Measurements from ENCODE around the gene TTLL5. TPM values are rescaled to one million over a fixed set of nuclear protein-coding genes. Genes with fewer than 3 reads are reported as not detected.
"Not testable (repeated sequence)": the region's sequence is repeated elsewhere in the genome, so short reads cannot be mapped to it uniquely, and the experiment has no call there.

TTLL5 gene
- polyA plus RNA-seq, 4 donors, result 22.1 to 33.8 (median 28.9) TPM

DNA sequence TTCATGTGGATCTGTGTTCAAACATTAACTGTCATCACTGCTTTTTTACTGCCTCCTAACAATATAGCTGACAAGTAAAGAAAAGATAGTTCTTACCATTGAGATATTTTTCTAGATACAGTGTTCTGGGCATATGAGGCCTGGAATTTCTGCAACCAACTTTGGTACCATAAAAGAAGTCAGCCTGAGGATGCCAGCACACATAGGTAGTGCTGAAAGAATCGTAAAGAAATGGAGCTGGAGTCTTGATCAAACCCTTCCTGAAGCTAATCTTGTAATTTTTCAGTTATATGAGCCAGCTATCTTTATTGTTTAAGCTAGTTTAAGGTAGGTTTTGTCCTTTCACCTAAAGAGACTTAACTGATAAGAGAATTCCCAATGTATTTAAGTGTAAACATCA lies 11.7 kb upstream of the TTLL5 start:
- DNase-seq (ENCODE audit: low read depth in 4 of 4, low spot score in 3 of 4), result no peak

GRCh38 chr14:75649773-75650172 lies 11.3 kb upstream of the TTLL5 start:
- DNase-seq (ENCODE audit: low read depth in 4 of 4, low spot score in 3 of 4), result no peak

GRCh38 chr14:75650253-75651058 lies 10.6 kb upstream of the TTLL5 start:
- no peak for DNase-seq (ENCODE audit: low read depth in 4 of 4, low spot score in 3 of 4)

GRCh38 chr14:75653563-75653962 lies 7.5 kb upstream of the TTLL5 start:
- DNase-seq (ENCODE audit: low read depth in 4 of 4, low spot score in 3 of 4), result no peak

GRCh38 chr14:75654127-75654732 lies 6.8 kb upstream of the TTLL5 start:
- peak in 3 of 4 donors; percentile 33 to 54 (median 42) for DNase-seq (ENCODE audit: low read depth in 4 of 4, low spot score in 3 of 4)

- no peak for DNase-seq (ENCODE audit: low read depth in 4 of 4, low spot score in 3 of 4)
Observed at GRCh38 chr14:75655235-75655634, 5.8 kb upstream of the TTLL5 start.

GRCh38 chr14:75657331-75657730 lies 3.7 kb upstream of the TTLL5 start:
- DNase-seq (ENCODE audit: low read depth in 4 of 4, low spot score in 3 of 4), result no peak

DNA sequence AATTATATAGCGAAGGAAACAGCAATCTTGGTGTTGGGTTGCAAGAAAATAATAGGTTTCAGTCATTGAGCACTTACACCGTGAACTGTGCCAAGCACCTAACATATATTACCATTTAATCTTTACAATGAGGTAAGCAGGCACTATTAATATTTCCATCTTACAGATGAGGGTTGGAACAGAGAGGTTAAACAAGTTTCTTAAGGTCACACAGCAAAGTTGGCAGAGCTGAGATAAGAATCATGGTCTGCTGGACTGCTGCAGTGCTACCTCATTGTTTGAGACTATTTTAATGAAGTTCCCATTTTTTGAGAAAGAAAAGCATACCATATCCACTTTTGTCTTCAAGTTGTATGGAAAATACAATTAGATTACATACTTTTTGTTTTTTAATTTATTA lies 2.1 kb upstream of the TTLL5 start:
- no peak for DNase-seq (ENCODE audit: low read depth in 4 of 4, low spot score in 3 of 4)

GRCh38 chr14:75660238-75660629 lies 812 bp upstream of the TTLL5 start:
- no peak for DNase-seq (ENCODE audit: low read depth in 4 of 4, low spot score in 3 of 4)

DNA sequence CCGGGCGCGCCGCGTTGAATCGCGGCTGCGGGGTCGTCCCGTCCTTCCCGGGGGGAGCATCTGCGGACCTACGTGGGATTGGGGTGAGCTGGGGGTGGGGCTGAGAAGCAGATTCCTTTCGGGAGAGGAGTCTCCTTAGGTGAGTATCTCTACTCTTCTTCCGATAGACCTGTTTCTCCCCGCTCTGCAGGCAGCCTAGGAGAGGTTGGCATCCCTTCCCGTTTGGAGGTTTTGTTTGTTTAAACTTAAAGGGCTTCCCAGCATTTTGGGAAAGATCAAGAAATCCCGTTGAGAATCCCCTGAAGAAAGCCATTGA lies 411 bp downstream of the TTLL5 start:
- no peak for DNase-seq (ENCODE audit: low read depth in 4 of 4, low spot score in 3 of 4)

DNA sequence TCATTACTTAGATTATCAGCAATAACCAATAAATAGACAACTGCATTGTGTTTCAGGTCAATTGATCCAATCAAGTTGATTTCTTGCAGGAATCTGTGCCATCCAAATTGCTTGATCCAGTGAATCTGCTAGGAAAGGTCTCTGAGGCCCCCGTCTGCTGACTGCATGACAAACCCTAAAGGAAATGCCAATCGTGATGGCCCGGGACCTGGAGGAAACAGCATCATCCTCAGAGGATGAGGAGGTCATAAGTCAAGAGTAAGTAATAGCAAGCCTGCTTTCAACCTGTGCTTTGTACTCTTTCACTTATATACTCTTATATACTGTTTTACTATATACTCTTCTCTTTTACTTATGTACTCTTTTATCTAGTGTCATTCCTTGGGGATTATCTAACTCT lies 1.9 kb downstream of the TTLL5 start:
- no peak for DNase-seq (ENCODE audit: low read depth in 4 of 4, low spot score in 3 of 4)

GRCh38 chr14:75667099-75667765 lies 6.2 kb downstream of the TTLL5 start:
- no peak for DNase-seq (ENCODE audit: low read depth in 4 of 4, low spot score in 3 of 4)

DNA sequence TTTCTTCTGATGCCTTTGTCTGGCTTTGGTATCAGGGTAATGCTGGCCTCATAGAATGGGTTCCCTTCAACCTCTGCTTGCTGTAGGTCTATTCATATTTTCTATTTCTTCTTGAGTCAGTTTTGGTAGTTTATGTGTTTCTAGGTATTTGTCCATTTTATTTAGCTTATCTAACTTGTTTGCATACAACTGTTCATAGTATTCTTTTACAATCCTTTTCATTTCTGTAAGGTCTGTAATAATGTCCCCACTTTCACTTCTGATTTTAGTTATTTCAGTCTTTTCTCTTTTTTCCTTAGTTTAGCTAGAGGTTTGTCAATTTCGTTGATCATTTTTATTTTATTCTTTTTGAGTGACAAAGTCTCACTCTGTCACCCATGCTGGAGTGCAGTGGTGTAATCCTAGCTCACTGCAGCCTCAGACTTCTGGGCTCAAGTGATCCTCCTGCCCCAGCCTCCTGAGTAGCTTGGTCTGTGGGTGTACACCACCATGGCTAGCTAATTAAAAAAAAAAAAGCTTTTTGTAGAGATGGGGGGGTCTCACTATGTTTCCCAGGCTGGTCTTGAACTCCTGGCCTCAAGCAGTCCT lies 11.7 kb downstream of the TTLL5 start:
- DNase-seq (ENCODE audit: low read depth in 4 of 4, low spot score in 3 of 4), result no peak

- DNase-seq (ENCODE audit: low read depth in 4 of 4, low spot score in 3 of 4), result no peak
Observed at GRCh38 chr14:75673345-75674035, 12.4 kb downstream of the TTLL5 start.

DNA sequence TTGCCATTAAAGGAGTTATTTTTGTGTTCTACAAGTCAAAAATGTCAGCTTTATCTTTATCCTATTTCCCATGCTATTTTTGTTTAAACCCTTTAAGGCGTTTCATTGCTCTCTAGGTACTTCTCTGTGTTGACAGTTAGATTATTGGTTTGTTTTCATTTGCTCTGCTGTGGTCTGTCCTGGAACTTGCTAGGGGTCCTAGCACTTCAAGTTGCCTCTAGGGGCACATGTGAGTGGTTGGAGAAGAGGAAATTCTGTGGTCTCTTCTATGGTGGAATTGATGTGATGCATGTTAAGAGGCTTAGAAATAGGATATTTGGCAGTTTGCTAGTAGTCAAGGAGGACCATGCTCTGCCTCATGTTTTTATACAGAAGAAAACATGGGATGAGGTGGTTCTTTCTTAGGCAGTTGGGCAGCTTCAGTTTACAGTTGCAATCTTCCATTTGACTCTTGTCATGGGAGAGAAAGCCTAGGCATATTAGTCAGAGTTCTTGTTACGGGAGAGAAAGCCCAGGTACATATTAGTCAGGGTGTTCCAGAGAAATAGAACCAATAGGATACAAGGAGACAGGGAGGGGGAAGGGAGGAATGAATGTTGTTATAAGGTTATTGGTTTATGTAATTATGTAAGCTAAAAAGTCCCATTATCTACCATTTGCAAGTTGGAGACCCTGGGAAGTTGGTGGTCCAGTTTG lies 14.4 kb downstream of the TTLL5 start:
- DNase-seq (ENCODE audit: low read depth in 4 of 4, low spot score in 3 of 4), result no peak

DNA sequence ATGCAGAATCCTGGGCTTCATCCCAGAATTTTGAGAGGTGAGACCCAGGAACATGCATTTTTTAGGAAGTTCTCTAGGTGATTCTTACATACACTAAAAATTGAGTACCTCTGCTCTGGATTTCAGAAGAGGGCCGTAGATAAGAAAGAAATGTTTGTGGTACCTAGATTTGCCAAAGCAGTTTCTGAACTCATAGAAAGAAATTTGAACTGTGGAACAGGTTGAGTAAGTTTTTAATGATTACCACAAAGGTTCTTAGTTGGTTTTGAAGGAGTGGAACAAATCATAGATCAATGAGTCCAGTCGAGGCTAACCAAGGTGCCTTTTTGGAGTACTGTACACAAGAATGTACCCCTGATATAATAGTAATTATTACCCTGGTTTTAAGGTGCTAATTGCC lies 24.9 kb downstream of the TTLL5 start:
- DNase-seq (ENCODE audit: low read depth in 4 of 4, low spot score in 3 of 4), result no peak

GRCh38 chr14:75689012-75689411 lies 28.0 kb downstream of the TTLL5 start:
- no peak for DNase-seq (ENCODE audit: low read depth in 4 of 4, low spot score in 3 of 4)

- no peak for DNase-seq (ENCODE audit: low read depth in 4 of 4, low spot score in 3 of 4)
Observed at GRCh38 chr14:75690010-75690409, 29.0 kb downstream of the TTLL5 start.

GRCh38 chr14:75695025-75695424 lies 34.0 kb downstream of the TTLL5 start:
- DNase-seq (ENCODE audit: low read depth in 4 of 4, low spot score in 3 of 4), result not testable (repeated sequence)

- DNase-seq (ENCODE audit: low read depth in 4 of 4, low spot score in 3 of 4), result no peak
Observed at GRCh38 chr14:75697386-75697785, 36.3 kb downstream of the TTLL5 start.

Data from left renal pelvis (tissue), 4 donors.